ENCODE measurements around the gene MIDN. TPM values are rescaled to one million over a fixed set of nuclear protein-coding genes. Genes with fewer than 3 reads are reported as not detected.
A peak's percentile ranks its signal among the peaks of the same experiment; 100 is the strongest.

Gene MIDN
- total RNA-seq, 1 experiment from 2014 or later = 7.2 TPM

DNA sequence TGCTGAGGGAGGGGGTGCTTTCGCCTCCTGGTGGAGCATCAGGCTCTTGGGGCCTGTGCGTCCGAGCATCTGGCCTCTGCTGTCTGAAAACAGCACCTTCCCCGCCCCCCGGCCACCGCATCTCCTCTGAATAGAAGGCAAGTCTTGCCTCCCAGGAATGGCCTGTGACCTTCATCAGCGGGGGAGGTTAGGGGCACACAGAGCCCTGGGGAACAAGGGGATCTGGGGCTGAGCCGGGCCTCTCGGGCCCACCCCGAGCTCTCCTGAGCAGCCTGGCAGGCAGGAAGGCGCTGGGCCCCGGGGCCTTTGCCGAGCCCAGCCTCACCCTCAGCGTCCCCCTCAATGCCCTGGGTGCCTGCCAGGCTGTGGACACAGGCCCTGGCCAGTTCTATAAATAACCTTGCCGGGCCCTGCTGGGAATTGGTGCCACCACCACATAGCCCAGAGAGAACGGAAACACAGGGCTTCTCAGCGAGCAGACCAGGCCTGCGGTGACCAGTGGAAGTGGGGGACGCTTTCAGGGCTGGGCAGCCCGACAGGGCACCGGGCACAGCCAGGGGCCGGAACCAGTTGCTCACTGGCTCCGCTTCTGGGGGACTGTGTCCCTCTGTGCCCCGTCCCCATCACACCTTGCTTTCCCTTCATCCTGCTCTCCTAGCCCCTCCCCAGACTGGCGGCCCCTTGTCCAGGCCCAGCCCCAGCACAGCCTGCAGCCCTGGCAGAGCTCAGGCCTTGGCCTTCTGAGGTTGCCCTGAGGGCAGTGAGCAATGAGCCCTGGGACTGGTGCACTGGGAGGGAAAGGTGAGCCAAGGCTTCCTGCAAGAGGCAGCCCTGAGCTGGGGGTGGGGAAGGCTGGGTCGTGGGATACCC is 33.3 kb upstream of the MIDN start:
- Histone ChIP-seq H3K9me3 (replicated peaks) (no peaks in the 10 kb centered on the region), H3K4me1 (replicated peaks) (peaks cover 35% of the 10 kb centered on the region), H3K27me3 (replicated peaks) (no peaks in the 10 kb centered on the region), H3K4me3 (no peak overlapping the region), H3K36me3 (peaks cover 62% of the 10 kb centered on the region), H3K27ac (peak overlapping the region; percentile 68)
- peak in 1 of 2 experiments; percentile 37 for DNase-seq (ENCODE audit: low read depth in 1 of 2, low spot score in 2 of 2)

DNA sequence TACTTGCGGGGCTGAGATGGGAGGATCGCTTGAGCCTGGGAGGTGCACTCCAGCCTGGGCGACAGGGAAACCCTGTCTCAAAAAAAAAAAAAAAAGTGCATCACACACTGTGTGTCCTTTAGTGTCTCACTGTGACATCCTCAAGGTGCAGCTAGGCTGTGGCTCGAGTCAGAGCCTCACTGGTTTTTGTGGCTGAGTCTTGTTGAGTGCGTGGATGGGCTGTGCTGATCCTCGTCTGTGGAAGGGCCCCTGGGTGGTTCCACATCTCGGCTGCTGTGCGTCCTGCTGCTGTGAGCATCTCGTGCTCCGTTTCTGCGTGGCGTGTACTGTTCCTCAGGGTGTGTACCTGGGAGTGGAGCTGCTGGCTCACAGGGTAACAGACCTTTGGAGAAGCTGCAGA is 31.6 kb upstream of the MIDN start:
- no peak for DNase-seq (ENCODE audit: low read depth in 1 of 2, low spot score in 2 of 2)
- peaks cover 62% of the 10 kb centered on the region for H3K36me3 ChIP-seq
- no peaks in the 10 kb centered on the region for H3K9me3 ChIP-seq (replicated peaks)
- peak overlapping the region; percentile 68; the same call in 1 of the 2 replicates for H3K27ac ChIP-seq
- peaks cover 35% of the 10 kb centered on the region for H3K4me1 ChIP-seq (replicated peaks)
- no peaks in the 10 kb centered on the region for H3K27me3 ChIP-seq (replicated peaks)
- H3K4me3 ChIP-seq = no peak overlapping the region

DNA sequence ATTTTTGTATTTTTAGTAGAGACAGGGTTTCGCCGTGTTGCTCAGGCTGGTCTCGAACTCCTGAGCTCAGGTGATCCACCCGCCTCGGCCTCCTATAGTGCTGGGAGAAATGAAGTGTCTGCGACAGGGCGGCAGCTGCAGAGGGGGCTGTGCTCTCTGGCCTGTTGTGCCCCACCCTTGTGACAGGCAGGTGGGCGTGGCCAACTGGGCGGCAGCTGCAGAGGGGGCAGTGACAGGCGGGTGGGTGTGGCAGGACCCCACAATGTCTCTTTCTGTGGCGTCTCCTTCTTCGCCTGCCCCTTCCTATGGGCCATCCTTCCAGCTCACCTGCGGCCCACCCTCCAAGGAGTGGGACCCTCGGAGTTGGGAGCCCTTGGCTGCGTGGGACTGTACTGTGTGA is 31.0 kb upstream of the MIDN start:
- DNase-seq (ENCODE audit: low read depth in 1 of 2, low spot score in 2 of 2) = no peak
- H3K4me3 ChIP-seq = no peak overlapping the region
- H3K9me3 ChIP-seq (replicated peaks) = no peaks in the 10 kb centered on the region
- H3K36me3 ChIP-seq = peaks cover 65% of the 10 kb centered on the region
- no peaks in the 10 kb centered on the region for H3K27me3 ChIP-seq (replicated peaks)
- H3K4me1 ChIP-seq (replicated peaks) = peaks cover 35% of the 10 kb centered on the region
- no peak overlapping the region for H3K27ac ChIP-seq

DNA sequence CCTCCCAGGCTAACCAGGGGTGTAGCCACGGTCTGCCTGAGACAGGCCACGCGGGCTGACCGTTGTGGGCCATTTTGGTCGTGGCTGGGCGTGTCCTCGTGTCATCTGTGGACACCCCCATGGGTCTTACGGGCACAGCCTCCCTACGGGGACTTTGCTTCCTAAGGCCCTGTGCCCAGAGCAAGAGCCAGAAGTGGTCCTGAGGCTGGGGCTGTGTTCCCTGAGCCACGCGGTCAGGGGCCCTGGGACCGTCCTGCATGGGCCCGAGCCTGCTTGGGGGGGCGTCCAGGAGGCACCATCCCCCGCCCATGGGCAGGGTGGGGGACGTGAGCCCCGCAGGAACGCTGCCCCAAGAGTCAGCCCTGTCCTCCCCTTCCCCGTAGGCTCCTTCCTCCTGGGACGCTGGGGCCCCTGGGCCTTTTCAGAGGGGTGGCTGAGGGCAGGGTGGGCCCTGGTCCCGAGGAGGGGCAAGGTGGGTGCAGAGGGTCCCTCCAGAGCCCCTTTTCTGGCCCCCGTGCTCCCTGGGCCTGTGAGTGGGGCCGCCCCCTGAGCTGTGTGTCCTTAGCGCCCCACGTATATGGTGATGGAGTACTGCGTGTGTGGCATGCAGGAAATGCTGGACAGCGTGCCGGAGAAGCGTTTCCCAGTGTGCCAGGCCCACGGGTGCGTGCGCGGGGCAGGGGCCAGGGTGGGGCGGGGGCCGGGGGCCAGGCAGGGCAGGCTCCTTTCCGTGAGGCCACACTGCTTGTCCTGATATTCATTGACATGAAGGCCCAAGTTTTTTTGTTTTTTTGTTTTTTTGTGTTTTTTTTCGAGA is 29.4 kb upstream of the MIDN start:
- H3K27me3 ChIP-seq (replicated peaks) = no peaks in the 10 kb centered on the region
- no peaks in the 10 kb centered on the region for H3K9me3 ChIP-seq (replicated peaks)
- peaks cover 34% of the 10 kb centered on the region for H3K4me1 ChIP-seq (replicated peaks)
- H3K36me3 ChIP-seq = peaks cover 66% of the 10 kb centered on the region
- H3K4me3 ChIP-seq = no peak overlapping the region
- DNase-seq (ENCODE audit: low read depth in 1 of 2, low spot score in 2 of 2) = no peak
- no peak overlapping the region for H3K27ac ChIP-seq

DNA sequence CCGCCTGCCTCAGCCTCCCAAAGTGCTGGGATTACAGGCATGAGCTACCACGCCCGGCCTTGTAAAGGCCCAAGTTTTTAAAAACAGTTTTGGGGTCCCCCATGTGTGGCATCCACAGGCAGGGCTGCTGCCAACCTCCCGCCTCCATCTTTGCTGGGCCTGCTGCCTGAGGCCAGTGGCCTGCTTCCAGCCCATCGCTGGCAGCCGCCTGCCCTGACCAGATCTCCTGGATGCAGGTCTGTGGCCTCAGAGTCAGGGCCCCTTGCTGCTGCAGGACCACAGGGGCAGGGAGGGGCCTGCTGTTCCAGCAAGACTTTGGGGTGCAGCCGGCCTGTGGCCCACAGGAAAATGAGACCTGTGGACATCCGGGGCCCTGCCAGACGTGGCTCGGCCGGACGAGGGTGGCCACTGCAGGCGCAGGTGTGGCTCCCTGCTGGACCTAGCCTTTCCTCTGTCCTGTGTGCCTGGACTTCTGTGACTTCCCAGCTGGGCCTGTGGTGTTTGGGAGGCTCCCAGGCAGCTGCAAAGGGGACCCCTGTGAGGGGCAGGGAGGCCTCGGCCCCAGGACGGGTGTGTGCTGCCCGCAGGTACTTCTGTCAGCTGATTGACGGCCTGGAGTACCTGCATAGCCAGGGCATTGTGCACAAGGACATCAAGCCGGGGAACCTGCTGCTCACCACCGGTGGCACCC is 28.5 kb upstream of the MIDN start:
- Histone ChIP-seq H3K27me3 (replicated peaks) (no peaks in the 10 kb centered on the region), H3K9me3 (replicated peaks) (no peaks in the 10 kb centered on the region), H3K36me3 (peaks cover 68% of the 10 kb centered on the region), H3K4me3 (no peak overlapping the region), H3K27ac (no peak overlapping the region), H3K4me1 (replicated peaks) (peaks cover 24% of the 10 kb centered on the region)
- no peak for DNase-seq (ENCODE audit: low read depth in 1 of 2, low spot score in 2 of 2)

DNA sequence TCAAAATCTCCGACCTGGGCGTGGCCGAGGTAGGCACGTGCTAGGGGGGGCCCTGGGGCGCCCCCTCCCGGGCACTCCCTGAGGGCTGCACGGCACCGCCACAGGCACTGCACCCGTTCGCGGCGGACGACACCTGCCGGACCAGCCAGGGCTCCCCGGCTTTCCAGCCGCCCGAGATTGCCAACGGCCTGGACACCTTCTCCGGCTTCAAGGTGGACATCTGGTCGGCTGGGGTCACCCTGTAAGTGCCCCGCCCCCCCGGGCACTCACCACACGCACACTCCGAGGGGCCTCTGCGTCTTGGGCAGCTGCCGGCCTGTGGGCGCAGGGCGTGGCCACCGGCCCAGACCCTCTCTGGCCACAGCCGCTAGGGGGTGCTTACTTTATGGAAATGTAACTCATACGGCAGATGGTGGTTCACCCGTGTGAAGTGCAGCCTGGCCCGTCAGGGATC is 27.9 kb upstream of the MIDN start:
- H3K9me3 ChIP-seq (replicated peaks) = no peaks in the 10 kb centered on the region
- peaks cover 72% of the 10 kb centered on the region for H3K36me3 ChIP-seq
- H3K4me1 ChIP-seq (replicated peaks) = peaks cover 18% of the 10 kb centered on the region
- no peaks in the 10 kb centered on the region for H3K27me3 ChIP-seq (replicated peaks)
- H3K27ac ChIP-seq = no peak overlapping the region
- H3K4me3 ChIP-seq = no peak overlapping the region
- DNase-seq (ENCODE audit: low read depth in 1 of 2, low spot score in 2 of 2) = no peak

DNA sequence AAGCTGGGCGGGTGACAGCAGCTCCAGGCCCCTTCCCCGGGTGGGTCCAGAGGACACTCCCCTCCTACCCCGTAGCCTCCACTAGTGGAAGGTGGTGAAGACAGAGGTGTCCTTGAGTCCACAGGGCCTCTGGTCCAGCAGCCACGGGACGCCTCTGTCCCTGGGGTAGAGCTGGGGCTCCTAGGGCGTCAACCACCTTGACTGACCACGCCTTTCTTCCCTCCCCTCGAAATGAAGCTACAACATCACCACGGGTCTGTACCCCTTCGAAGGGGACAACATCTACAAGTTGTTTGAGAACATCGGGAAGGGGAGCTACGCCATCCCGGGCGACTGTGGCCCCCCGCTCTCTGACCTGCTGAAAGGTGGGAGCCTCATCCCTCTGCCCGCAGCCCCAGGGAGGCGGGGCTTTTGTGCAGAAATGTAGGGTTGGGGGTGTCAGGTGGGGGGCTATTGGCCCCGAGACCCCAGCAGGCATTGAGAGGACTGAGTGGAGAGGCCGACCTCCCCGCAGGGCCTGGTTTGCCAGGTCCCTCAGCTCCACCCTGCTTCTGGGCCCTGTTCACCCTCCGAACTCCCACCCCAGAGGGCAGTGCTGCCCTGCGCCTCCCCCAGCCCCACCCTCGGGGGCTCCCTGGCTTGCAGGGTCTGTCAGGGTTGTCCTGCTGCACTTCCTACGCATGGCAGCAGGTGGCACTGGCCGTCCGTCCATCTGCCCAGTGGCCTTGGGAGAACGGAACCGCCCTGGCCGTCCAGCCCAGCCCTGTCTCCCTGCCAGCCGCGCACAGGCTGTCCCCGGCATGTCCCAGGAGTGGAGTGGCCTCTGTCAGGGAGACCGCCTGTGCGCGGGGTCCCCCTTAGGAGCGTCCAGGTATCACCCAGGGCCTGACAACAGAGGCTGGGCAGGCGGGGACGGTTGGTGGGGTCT is 27.1 kb upstream of the MIDN start:
- peaks cover 11% of the 10 kb centered on the region for H3K4me1 ChIP-seq (replicated peaks)
- peak in 1 of 2 experiments; percentile 71 for DNase-seq (ENCODE audit: low read depth in 1 of 2, low spot score in 2 of 2)
- no peaks in the 10 kb centered on the region for H3K9me3 ChIP-seq (replicated peaks)
- no peaks in the 10 kb centered on the region for H3K27me3 ChIP-seq (replicated peaks)
- H3K27ac ChIP-seq = no peak overlapping the region
- H3K4me3 ChIP-seq = no peak overlapping the region
- H3K36me3 ChIP-seq = peaks cover 79% of the 10 kb centered on the region

DNA sequence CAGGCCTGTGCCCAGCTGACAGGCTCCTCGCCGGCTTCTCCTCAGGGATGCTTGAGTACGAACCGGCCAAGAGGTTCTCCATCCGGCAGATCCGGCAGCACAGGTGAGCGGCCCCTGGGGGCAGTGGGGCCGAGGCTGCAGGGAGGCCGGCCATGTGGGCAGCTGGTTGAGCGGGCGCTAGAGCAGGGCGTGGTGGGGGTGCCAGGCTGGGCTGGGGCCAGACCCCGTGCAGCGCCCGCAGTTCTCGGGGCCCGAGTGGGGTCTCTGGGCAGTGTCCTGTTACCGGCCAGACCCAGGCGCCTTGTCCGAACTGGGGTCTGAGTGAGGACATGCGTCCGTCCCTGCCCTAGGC is 26.5 kb upstream of the MIDN start:
- Histone ChIP-seq H3K4me3 (no peak overlapping the region), H3K4me1 (replicated peaks) (peaks cover 4% of the 10 kb centered on the region), H3K9me3 (replicated peaks) (no peaks in the 10 kb centered on the region)

DNA sequence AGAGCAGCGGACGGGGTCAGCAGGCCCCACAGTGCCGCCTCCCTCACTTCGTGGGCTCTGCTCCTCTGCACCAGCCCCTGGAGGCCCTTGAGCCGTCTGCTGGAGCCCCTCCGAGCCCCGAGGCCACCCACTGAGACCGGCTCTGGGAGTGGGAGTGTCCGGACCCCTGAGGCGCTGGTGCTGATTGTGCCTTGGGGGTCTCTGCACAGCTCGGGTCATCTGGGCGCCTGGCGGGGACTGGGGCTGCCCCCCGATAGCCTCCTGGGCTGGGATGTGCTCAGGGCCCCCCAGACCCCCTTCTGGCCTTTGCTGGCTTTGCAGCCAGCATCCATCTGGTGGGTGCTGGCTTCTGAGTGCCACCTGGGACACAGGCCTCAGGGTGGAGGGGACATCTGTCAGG is 26.0 kb upstream of the MIDN start:
- peaks cover 4% of the 10 kb centered on the region; the same call in 1 of the 2 replicates for H3K4me1 ChIP-seq (replicated peaks)
- no peak for DNase-seq (ENCODE audit: low read depth in 1 of 2, low spot score in 2 of 2)
- H3K27ac ChIP-seq = no peak overlapping the region
- no peak overlapping the region for H3K4me3 ChIP-seq
- H3K36me3 ChIP-seq = peaks cover 85% of the 10 kb centered on the region
- H3K9me3 ChIP-seq (replicated peaks) = no peaks in the 10 kb centered on the region
- no peaks in the 10 kb centered on the region for H3K27me3 ChIP-seq (replicated peaks)

More for the DNA sequence above, 26.5 kb upstream of the MIDN start:
- no peak for DNase-seq (ENCODE audit: low read depth in 1 of 2, low spot score in 2 of 2)
- H3K27ac ChIP-seq = no peak overlapping the region
- H3K27me3 ChIP-seq (replicated peaks) = no peaks in the 10 kb centered on the region
- H3K36me3 ChIP-seq = peaks cover 82% of the 10 kb centered on the region

DNA sequence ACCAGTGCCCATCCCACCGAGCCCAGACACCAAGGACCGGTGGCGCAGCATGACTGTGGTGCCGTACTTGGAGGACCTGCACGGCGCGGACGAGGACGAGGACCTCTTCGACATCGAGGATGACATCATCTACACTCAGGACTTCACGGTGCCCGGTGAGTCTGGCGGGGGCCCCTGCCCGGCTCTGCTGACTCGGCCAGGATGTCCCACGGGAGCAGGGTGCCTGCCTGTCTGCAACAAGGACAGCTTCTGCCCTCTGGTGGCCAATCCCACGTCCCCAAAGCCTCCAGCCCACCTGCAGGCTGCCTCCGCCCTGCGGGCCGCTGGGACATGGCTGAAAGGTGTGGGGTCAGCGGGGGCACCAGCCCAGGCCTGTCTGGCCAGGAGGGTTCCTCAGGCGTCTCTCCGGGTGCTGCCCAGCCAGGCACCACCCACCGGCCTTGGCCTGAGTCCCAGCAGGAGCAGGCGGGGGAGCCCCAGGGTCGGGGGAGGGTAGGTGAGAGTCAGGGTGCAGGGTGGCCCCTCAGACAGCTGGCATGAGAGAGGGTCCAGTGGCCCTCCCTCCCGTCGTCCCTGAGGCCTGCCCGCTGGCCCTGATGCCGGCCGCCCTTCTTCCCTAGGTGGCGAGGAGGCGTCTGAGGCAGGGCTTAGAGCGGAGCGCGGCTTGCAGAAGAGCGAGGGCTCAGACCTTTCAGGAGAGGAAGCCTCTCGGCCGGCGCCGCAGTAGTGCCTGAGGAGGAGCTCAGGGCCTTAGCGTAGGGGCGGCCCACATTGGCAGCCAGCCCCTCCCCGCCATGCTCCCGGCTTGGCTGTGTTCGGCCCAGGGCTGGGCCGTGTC is 25.1 kb upstream of the MIDN start:
- H3K4me1 ChIP-seq (replicated peaks) = peaks cover 4% of the 10 kb centered on the region; the same call in 1 of the 2 replicates
- H3K9me3 ChIP-seq (replicated peaks) = no peaks in the 10 kb centered on the region
- peak in 1 of 2 experiments; percentile 76 for DNase-seq (ENCODE audit: low read depth in 1 of 2, low spot score in 2 of 2)
- no peaks in the 10 kb centered on the region for H3K27me3 ChIP-seq (replicated peaks)
- H3K4me3 ChIP-seq = no peak overlapping the region
- H3K36me3 ChIP-seq = peaks cover 87% of the 10 kb centered on the region
- no peak overlapping the region for H3K27ac ChIP-seq

DNA sequence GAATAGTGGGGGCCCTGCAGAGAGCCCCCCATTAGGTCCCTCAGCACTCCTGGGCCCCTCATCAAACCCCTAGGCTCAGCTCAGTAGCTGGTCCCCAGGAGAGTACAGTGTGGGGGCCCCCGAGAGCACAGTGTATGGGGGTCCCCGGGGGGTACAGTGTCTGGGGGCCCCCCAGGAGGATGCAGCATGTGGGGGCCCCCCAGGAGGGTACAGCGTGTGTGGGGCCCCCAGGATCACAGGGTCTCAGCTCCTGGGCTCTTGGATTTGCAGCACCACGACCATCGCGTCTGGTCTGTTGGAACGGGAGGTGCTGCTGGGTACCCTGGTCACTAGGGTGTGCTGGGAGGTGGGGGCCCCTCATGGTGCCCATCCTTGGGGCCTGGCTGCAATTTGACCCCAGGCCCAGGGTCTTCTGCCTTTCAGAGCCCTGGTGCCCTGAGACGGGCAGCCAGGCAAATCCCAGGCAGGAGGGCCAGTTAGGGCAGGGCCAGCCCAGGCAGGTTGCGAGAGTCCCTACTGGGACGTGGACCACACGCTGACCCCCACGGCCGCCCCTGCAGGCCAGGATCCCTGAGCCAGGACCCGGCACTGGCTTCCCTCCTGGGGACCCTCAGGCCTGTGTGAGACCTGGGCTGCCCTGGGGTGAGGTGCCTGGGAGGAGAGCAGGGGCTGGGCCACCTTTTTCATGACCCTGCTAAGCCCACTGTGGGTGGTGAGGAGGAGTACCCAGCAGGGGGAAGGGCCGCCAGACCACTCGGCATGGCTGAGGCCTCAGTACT is 24.1 kb upstream of the MIDN start:
- peaks cover 4% of the 10 kb centered on the region; the same call in 1 of the 2 replicates for H3K4me1 ChIP-seq (replicated peaks)
- peaks cover 82% of the 10 kb centered on the region for H3K36me3 ChIP-seq
- no peak overlapping the region for H3K4me3 ChIP-seq
- no peaks in the 10 kb centered on the region for H3K27me3 ChIP-seq (replicated peaks)
- DNase-seq (ENCODE audit: low read depth in 1 of 2, low spot score in 2 of 2) = no peak
- no peaks in the 10 kb centered on the region for H3K9me3 ChIP-seq (replicated peaks)
- H3K27ac ChIP-seq = no peak overlapping the region

Measured in SJSA1 (cell line).